ENCODE data around the gene ZFP42.
"Not testable (repeated sequence)": the region's sequence is repeated elsewhere in the genome, so short reads cannot be mapped to it uniquely, and the experiment has no call there.

ZFP42 gene

GRCh38 chr4:187996502-187997177 lies 1.1 kb downstream of the ZFP42 start:
- Histone ChIP-seq H3K27me3 (ENCODE audit: insufficient read depth, poor library complexity, severe bottlenecking) (no peaks in the 10 kb centered on the region), H3K4me3 (replicated peaks; ENCODE audit: insufficient read depth, low read length) (no peak overlapping the region), H3K27ac (replicated peaks) (no peak overlapping the region)
- DNase-seq (ENCODE audit: low read depth in 1 of 2, low spot score in 1 of 2), result no peak
- TF ChIP-seq SPI1 (IDR thresholded peaks at IDR 0.05; ENCODE audit: borderline replicate concordance, low read depth) (no peak), POLR2AphosphoS5 (IDR thresholded peaks at IDR 0.05; ENCODE audit: low read depth) (no peak), GABPA (IDR thresholded peaks at IDR 0.05; ENCODE audit: low read depth) (no peak), REST (IDR thresholded peaks at IDR 0.05; ENCODE audit: insufficient replicate concordance, low read depth) (no peak)
- TF ChIP-seq, protein P1, sequence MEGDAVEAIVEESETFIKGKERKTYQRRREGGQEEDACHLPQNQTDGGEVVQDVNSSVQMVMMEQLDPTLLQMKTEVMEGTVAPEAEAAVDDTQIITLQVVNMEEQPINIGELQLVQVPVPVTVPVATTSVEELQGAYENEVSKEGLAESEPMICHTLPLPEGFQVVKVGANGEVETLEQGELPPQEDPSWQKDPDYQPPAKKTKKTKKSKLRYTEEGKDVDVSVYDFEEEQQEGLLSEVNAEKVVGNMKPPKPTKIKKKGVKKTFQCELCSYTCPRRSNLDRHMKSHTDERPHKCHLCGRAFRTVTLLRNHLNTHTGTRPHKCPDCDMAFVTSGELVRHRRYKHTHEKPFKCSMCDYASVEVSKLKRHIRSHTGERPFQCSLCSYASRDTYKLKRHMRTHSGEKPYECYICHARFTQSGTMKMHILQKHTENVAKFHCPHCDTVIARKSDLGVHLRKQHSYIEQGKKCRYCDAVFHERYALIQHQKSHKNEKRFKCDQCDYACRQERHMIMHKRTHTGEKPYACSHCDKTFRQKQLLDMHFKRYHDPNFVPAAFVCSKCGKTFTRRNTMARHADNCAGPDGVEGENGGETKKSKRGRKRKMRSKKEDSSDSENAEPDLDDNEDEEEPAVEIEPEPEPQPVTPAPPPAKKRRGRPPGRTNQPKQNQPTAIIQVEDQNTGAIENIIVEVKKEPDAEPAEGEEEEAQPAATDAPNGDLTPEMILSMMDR (IDR thresholded peaks at IDR 0.05; ENCODE audit: insufficient read depth, low read length), result no peak

GRCh38 chr4:187997991-187998390 lies 2.4 kb downstream of the ZFP42 start:
- H3K27me3 ChIP-seq (ENCODE audit: insufficient read depth, poor library complexity, severe bottlenecking); H3K4me3 ChIP-seq (replicated peaks; ENCODE audit: insufficient read depth, low read length); H3K27ac ChIP-seq (replicated peaks); DNase-seq (ENCODE audit: low read depth in 1 of 2, low spot score in 1 of 2): not testable (repeated sequence)

DNA sequence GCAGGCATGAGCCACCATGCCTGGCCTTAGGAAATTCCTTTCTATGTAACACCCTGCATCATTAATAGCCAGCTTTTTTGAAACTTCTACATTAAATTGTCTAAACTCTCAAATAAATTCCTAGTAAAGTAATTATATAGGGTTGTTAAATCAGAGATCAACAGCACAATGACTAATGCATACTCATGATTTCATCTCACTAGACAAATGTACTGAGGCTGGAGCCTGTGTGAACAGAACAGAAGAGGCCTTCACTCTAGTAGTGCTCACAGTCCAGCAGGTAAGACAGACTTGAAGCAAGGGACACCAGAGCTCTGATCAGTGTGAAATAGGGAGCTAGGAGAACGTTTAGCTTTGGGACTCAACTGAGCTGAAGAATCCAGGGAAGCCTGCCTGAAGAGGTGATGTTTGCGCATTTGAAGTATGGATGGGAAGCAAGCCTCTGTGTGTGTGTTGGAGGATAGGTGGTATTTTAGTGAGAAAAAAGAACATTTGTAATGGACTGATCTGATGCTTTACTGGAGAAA lies 3.9 kb downstream of the ZFP42 start:
- no peak for DNase-seq (ENCODE audit: low read depth in 1 of 2, low spot score in 1 of 2)
- no peaks in the 10 kb centered on the region for H3K27me3 ChIP-seq (ENCODE audit: insufficient read depth, poor library complexity, severe bottlenecking)
- no peak overlapping the region for H3K4me3 ChIP-seq (replicated peaks; ENCODE audit: insufficient read depth, low read length)
- no peak overlapping the region for H3K27ac ChIP-seq (replicated peaks)
- no peak for TF ChIP-seq GABPA (IDR thresholded peaks at IDR 0.05; ENCODE audit: low read depth)
- TF ChIP-seq, protein P1 (IDR thresholded peaks at IDR 0.05; ENCODE audit: insufficient read depth, low read length), result no peak
- TF ChIP-seq REST (IDR thresholded peaks at IDR 0.05; ENCODE audit: insufficient replicate concordance, low read depth), result no peak
- TF ChIP-seq SPI1 (IDR thresholded peaks at IDR 0.05; ENCODE audit: borderline replicate concordance, low read depth), result no peak
- no peak for TF ChIP-seq POLR2AphosphoS5 (IDR thresholded peaks at IDR 0.05; ENCODE audit: low read depth)

DNA sequence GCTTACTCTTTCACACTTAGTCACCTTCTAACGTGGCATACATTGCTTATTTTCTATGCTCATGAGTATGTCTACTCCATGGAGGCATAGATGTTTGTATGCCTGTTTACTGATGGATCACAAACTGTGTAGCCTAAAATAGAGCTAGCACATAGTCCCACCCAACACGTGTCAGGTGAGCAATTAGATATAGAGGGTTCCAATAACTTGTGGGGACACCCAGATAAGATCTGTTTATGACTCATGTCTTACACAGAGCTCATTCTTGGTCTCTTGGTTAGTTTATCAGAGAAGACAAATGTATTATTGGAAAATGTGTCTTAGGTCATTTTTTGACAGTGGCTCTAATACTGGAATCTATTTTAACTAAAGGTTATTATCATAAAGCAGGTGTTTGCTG lies 6.8 kb downstream of the ZFP42 start:
- TF ChIP-seq GABPA (IDR thresholded peaks at IDR 0.05; ENCODE audit: low read depth), result no peak
- no peak for TF ChIP-seq REST (IDR thresholded peaks at IDR 0.05; ENCODE audit: insufficient replicate concordance, low read depth)
- no peak for TF ChIP-seq POLR2AphosphoS5 (IDR thresholded peaks at IDR 0.05; ENCODE audit: low read depth)
- TF ChIP-seq, protein P1 (IDR thresholded peaks at IDR 0.05; ENCODE audit: insufficient read depth, low read length), result no peak
- no peak for TF ChIP-seq SPI1 (IDR thresholded peaks at IDR 0.05; ENCODE audit: borderline replicate concordance, low read depth)
- Histone ChIP-seq H3K27me3 (ENCODE audit: insufficient read depth, poor library complexity, severe bottlenecking) (no peaks in the 10 kb centered on the region), H3K27ac (replicated peaks) (no peak overlapping the region), H3K4me3 (replicated peaks; ENCODE audit: insufficient read depth, low read length) (no peak overlapping the region)
- DNase-seq (ENCODE audit: low read depth in 1 of 2, low spot score in 1 of 2), result no peak
